Neural cell (in vitro differentiated cells): ENCODE data around the gene LYSMD3. TPM values are rescaled to one million over a fixed set of nuclear protein-coding genes. Genes with fewer than 3 reads are reported as not detected.

Experiments
- H2AFZ ChIP-seq: fragments of 200-600, 300-800 bp; sonication (generic), shearing (Covaris generic); 2 replicates; pipeline ENCODE4 v1.6.0; 2014; ENCODE audit warnings: low read depth, mild to moderate bottlenecking, antibody characterized with exemption, low read length, moderate library complexity
- H3F3A ChIP-seq: fragments of 200-600 bp; shearing (Covaris generic); 2 replicates; pipeline ENCODE4 v1.6.1; 2016; ENCODE audit warnings: mild to moderate bottlenecking, moderate library complexity, mixed read lengths, antibody characterized with exemption, low read length; ENCODE audit not compliant: insufficient read depth, poor library complexity, severe bottlenecking
- H3K27ac ChIP-seq: fragments of 200-600, 300-800 bp; sonication (generic), shearing (Covaris generic); 2 replicates; pipeline ENCODE4 v1.5.1; 2014; ENCODE audit warnings: mild to moderate bottlenecking, low read length, moderate library complexity
- H3K27me3 ChIP-seq: fragments of 300-800, 200-600 bp; sonication (generic), shearing (Covaris generic); 2 replicates; pipeline ENCODE4 v1.6.0; 2014; ENCODE audit warnings: mild to moderate bottlenecking, low read depth, low read length, moderate library complexity; ENCODE audit not compliant: insufficient read depth
- H3K36me3 ChIP-seq: fragments of 300-800, 200-600 bp; sonication (generic), shearing (Covaris generic); 2 replicates; pipeline ENCODE4 v1.5.1; 2014; ENCODE audit warnings: mild to moderate bottlenecking, antibody characterized with exemption, low read length, moderate library complexity; ENCODE audit not compliant: insufficient read depth
- H3K4me2 ChIP-seq: fragments of 300-800, 200-600 bp; sonication (generic), shearing (Covaris generic); 2 replicates; pipeline ENCODE4 v1.6.0; 2014; ENCODE audit warnings: mild to moderate bottlenecking, low read length
- H3K4me3 ChIP-seq: fragments of 300-800, 200-600 bp; sonication (generic), shearing (Covaris generic); 2 replicates; pipeline ENCODE4 v1.5.1; 2014; ENCODE audit warnings: mild to moderate bottlenecking, low read length, moderate library complexity
- H3K79me2 ChIP-seq: fragments of 200-600 bp; shearing (Covaris generic); replicated peaks from 2 replicates; pipeline ENCODE4 v1.6.0; 2014; ENCODE audit warnings: mild to moderate bottlenecking, low read length, moderate library complexity; ENCODE audit not compliant: insufficient read depth
- H3K9ac ChIP-seq: fragments of 300-800, 200-600 bp; sonication (generic), shearing (Covaris generic); 2 replicates; pipeline ENCODE4 v1.6.1; 2016; ENCODE audit warnings: mild to moderate bottlenecking, low read length, mixed read lengths
- H3K9me2 ChIP-seq: fragments of 200-600 bp; shearing (Covaris generic); 2 replicates; pipeline ENCODE4 v1.6.1; 2016; ENCODE audit warnings: mild to moderate bottlenecking, low read length, mixed read lengths; ENCODE audit not compliant: insufficient read depth
- H3K9me3 ChIP-seq: fragments of 200-600, 300-800 bp; sonication (generic), shearing (Covaris generic); 2 replicates; pipeline ENCODE4 v1.6.1; 2016; ENCODE audit warnings: mild to moderate bottlenecking, mixed run types, low read length, moderate library complexity, mixed read lengths
- H4K20me1 ChIP-seq: fragments of 200-600 bp; shearing (Covaris generic); 2 replicates; pipeline ENCODE4 v1.6.1; 2016; ENCODE audit warnings: mild to moderate bottlenecking, mixed run types; ENCODE audit not compliant: insufficient read depth
- CTCF ChIP-seq: fragments of 450-650 bp; IDR thresholded peaks from 2 replicates; pipeline ENCODE4 v1.5.1; 2014; ENCODE audit warnings: antibody characterized with exemption, mild to moderate bottlenecking, moderate library complexity; ENCODE audit not compliant: poor library complexity, severe bottlenecking
- EP300 ChIP-seq: fragments of 450-650 bp; conservative IDR thresholded peaks from 2 replicates; pipeline ENCODE4 v1.6.1; 2014; ENCODE audit warnings: antibody characterized with exemption, mild to moderate bottlenecking, moderate library complexity; ENCODE audit not compliant: poor library complexity, severe bottlenecking
- EZH2 ChIP-seq: fragments of 200-600, 300-800 bp; shearing (Covaris generic), sonication (generic); IDR thresholded peaks from 2 replicates; pipeline ENCODE4 v1.6.1; 2014; ENCODE audit warnings: antibody characterized with exemption, low read length, borderline replicate concordance, mild to moderate bottlenecking; ENCODE audit not compliant: insufficient read depth, poor library complexity, severe bottlenecking
- MXI1 ChIP-seq: fragments of 450-650 bp; conservative IDR thresholded peaks from 2 replicates; pipeline ENCODE4 v1.6.1; 2014; ENCODE audit warnings: antibody characterized with exemption, mild to moderate bottlenecking; ENCODE audit not compliant: poor library complexity, severe bottlenecking
- POLR2AphosphoS5 ChIP-seq: IDR thresholded peaks from 2 replicates; pipeline ENCODE4 v1.6.1; 2012
- RAD21 ChIP-seq: fragments of 450-650 bp; conservative IDR thresholded peaks from 2 replicates; pipeline ENCODE4 v1.6.1; 2014; ENCODE audit warnings: antibody characterized with exemption, mild to moderate bottlenecking, moderate library complexity
- REST ChIP-seq: IDR thresholded peaks from 2 replicates; pipeline ENCODE4 v1.6.1; 2012; ENCODE audit warnings: borderline replicate concordance
- SMC3 ChIP-seq: fragments of 450-650 bp; conservative IDR thresholded peaks from 2 replicates; pipeline ENCODE4 v1.6.1; 2014; ENCODE audit warnings: antibody characterized with exemption, mild to moderate bottlenecking, moderate library complexity; ENCODE audit not compliant: poor library complexity
- TAF1 ChIP-seq: IDR thresholded peaks from 2 replicates; pipeline ENCODE4 v1.6.1; 2012; ENCODE audit warnings: low read depth
- polyA plus RNA-seq: library from polyadenylated mRNA; depleted of rRNA; stranded (reverse); fragments of >200 nt; gene quantifications from 2 replicates; pipeline ENCODE4 v1.2.3, GENCODE V29; 2014

The LYSMD3 gene
- polyA plus RNA-seq, 1 donor from 2014 or later: 11.1 TPM

- Histone ChIP-seq H3K9me3 (no peaks in the 10 kb centered on the region), H3F3A (peaks cover 3% of the 10 kb centered on the region), H2AFZ (peak overlapping the region; percentile 87), H3K4me2 (peak overlapping the region; percentile 95), H3K9me2 (no peaks in the 10 kb centered on the region), H3K36me3 (no peaks in the 10 kb centered on the region), H4K20me1 (no peaks in the 10 kb centered on the region), H3K79me2 (peaks cover 15% of the 10 kb centered on the region), H3K9ac (peak overlapping the region; percentile 74), H3K27me3 (peaks cover 10% of the 10 kb centered on the region), H3K27ac (peak overlapping the region; percentile 73), H3K4me3 (peak overlapping the region; percentile 91)
- no peak for TF ChIP-seq EZH2
- TF ChIP-seq MXI1: peak; percentile 88
Measured at GRCh38 chr5:90473396-90474234, 55.8 kb downstream of the LYSMD3 start.

GRCh38 chr5:90472783-90473395 lies 56.5 kb downstream of the LYSMD3 start:
- peak overlapping the region; percentile 74 for H3K9ac ChIP-seq
- H3K9me3 ChIP-seq: no peaks in the 10 kb centered on the region
- H3K4me3 ChIP-seq: peak overlapping the region; percentile 91
- no peaks in the 10 kb centered on the region for H3K36me3 ChIP-seq
- H3K79me2 ChIP-seq: peaks cover 15% of the 10 kb centered on the region
- H3K27ac ChIP-seq: no peak overlapping the region
- TF ChIP-seq TAF1 (no peak), REST (no peak), SMC3 (no peak), RAD21 (no peak), POLR2AphosphoS5 (no peak), EZH2 (no peak), CTCF (no peak), EP300 (no peak), MXI1 (no peak)
- H4K20me1 ChIP-seq: no peaks in the 10 kb centered on the region
- peaks cover 10% of the 10 kb centered on the region for H3K27me3 ChIP-seq
- H3K4me2 ChIP-seq: peak overlapping the region; percentile 95
- peak overlapping the region; percentile 87 for H2AFZ ChIP-seq
- H3K9me2 ChIP-seq: no peaks in the 10 kb centered on the region
- H3F3A ChIP-seq: peaks cover 3% of the 10 kb centered on the region

Other genes with a start within 250 kb of the LYSMD3 start
- 87.8 and 116 TPM in 2 replicates for gene CETN3, start 119.8 kb downstream of the LYSMD3 start, polyA plus RNA-seq
- 13.8 and 15.0 TPM in 2 replicates for gene MBLAC2, start 54.8 kb downstream of the LYSMD3 start, polyA plus RNA-seq
- gene POLR3G, start 54.7 kb downstream of the LYSMD3 start, polyA plus RNA-seq: 0.56 and 2.7 TPM in 2 replicates
- 3.3 and 3.7 TPM in 2 replicates for gene ADGRV1, start 29.2 kb upstream of the LYSMD3 start, polyA plus RNA-seq